ENCODE data around the gene PPFIA4. TPM values are rescaled to one million over a fixed set of nuclear protein-coding genes. Genes with fewer than 3 reads are reported as not detected.

PPFIA4 gene
- total and polyA plus RNA-seq, 2 donors (not counting 3 experiments of a cell fraction or from before 2014, with no cell fraction given), result 0.17 to 0.22 TPM

DNA sequence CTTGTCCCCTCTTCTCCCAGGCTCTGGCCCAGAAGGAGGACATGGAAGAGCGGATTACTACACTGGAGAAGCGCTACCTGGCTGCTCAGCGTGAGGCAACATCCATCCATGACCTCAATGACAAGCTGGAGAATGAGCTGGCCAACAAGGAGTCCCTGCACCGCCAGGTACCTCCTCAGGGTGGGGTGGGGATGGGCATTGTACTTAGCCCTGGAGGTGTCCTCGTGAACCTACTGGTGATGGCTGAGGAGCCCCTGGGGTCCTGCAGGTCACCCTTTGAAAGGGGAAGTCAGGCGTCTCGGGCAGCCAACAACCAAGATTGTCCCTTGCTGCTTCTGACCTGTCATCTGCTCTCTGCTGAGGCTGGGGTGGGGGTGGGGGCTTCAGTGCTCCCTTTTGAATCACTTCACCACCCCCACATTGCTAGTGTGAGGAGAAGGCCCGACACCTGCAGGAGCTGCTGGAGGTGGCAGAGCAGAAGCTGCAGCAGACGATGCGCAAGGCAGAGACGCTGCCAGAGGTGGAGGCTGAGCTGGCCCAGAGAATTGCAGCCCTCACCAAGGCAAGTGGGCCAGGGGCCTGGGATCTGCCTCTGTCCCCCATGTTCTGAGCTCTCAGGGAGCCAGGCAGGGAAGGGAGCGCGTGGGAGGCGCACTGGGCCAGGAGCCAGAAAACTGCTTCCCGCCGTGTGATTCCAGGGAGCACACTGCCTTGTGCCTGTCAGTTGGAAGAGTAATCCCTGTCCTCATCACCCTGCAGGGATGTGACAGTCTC is 19.7 kb downstream of the PPFIA4 start:
- DNase-seq (ENCODE audit: low read depth, low spot score), result no peak
- ChIA-PET POLR2A (no interaction called here), CTCF (interaction anchor here (0.9 to 7.3 kb wide), 6 partner anchors 11 to 437 kb away, joined by 3 to 363 read pairs (median 4); no protein-coding TSS in a partner anchor)
- Histone ChIP-seq H3K27me3 (ENCODE audit: control insufficient read depth in 2 of 2, insufficient read depth in 2 of 2, low read length in 2 of 2) (peaks cover 0 to 2% of the 10 kb centered on the region in 2 experiments), H3K36me3 (ENCODE audit: control insufficient read depth in 2 of 2, extremely low read depth in 1 of 2, insufficient read depth in 2 of 2, low read length in 2 of 2) (no peaks in the 10 kb centered on the region), H3K9me3 (replicated peaks; ENCODE audit: control insufficient read depth, insufficient read depth, low read length) (no peaks in the 10 kb centered on the region), H3K4me2 (ENCODE audit: insufficient read depth, low read length) (no peak overlapping the region), H3K27ac (ENCODE audit: insufficient read depth, low read depth, low read length) (no peak overlapping the region), H3K4me1 (ENCODE audit: control insufficient read depth, extremely low read depth, insufficient read depth, low read length) (no peaks in the 10 kb centered on the region), H3K9ac (replicated peaks; ENCODE audit: extremely low read depth, insufficient read depth, low read length) (no peak overlapping the region), H2AFZ (ENCODE audit: low read depth, low read length) (no peak overlapping the region), H3K9me1 (replicated peaks; ENCODE audit: control insufficient read depth, extremely low read depth, insufficient read depth, low read length) (no peaks in the 10 kb centered on the region), H4K20me1 (replicated peaks; ENCODE audit: control insufficient read depth, extremely low read depth, insufficient read depth, low read length) (no peaks in the 10 kb centered on the region), H3K4me3 (replicated peaks in 1 of 3; ENCODE audit: insufficient read depth in 1 of 3, low read depth in 1 of 3, low read length in 3 of 3) (no peak overlapping the region), H3K79me2 (ENCODE audit: control insufficient read depth, insufficient read depth, low read length) (no peaks in the 10 kb centered on the region)
- dilution Hi-C loops (cut with MboI; ENCODE audit: extremely low pct_ligation_motif_present, low sequenced_read_pairs) (no loop called here), intact Hi-C loops (cut with micrococcal nuclease) (no loop called here)
- TF ChIP-seq, protein P1, sequence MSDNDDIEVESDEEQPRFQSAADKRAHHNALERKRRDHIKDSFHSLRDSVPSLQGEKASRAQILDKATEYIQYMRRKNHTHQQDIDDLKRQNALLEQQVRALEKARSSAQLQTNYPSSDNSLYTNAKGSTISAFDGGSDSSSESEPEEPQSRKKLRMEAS (IDR thresholded peaks at IDR 0.05; ENCODE audit: insufficient read depth, insufficient read length), result no peak
- TF ChIP-seq POLR2A (IDR thresholded peaks at IDR 0.05; ENCODE audit: low read depth, low read length) (no peak), JUN (IDR thresholded peaks at IDR 0.05; ENCODE audit: borderline replicate concordance, insufficient read depth, insufficient read length, low read depth) (no peak), GATA2 (IDR thresholded peaks at IDR 0.05; ENCODE audit: insufficient read depth, insufficient read length, low read depth, low read length) (no peak), CTCF (IDR thresholded peaks at IDR 0.05; ENCODE audit: extremely low read depth in 1 of 2, insufficient read depth in 1 of 2, low read depth in 1 of 2, low read length in 2 of 2) (no peak), MYC (IDR thresholded peaks at IDR 0.05; ENCODE audit: low read depth, low read length) (no peak), EZH2 (IDR thresholded peaks at IDR 0.05; ENCODE audit: borderline replicate concordance, low read depth, low read length, severe bottlenecking) (no peak), FOS (IDR thresholded peaks at IDR 0.05; ENCODE audit: borderline replicate concordance, insufficient read depth, low read length) (no peak), POLR2AphosphoS5 (IDR thresholded peaks at IDR 0.05; ENCODE audit: insufficient read depth, low read depth, low read length) (no peak)
- BruUV-seq (replicated peaks), result no TSS peak
- FAIRE-seq, result no peak

All from endothelial cell of umbilical vein (primary cell).